HepG2 (cell line): ENCODE measurements around the gene KCNJ1. TPM values are rescaled to one million over a fixed set of nuclear protein-coding genes. Genes with fewer than 3 reads are reported as not detected.

Experiments used
- ATAC-seq: fragments of 200-7000 bp; cut with Tn5 transposase; 3 replicates; pipeline ENCODE4 v1.9.1; 2020; ENCODE audit warnings: mild to moderate bottlenecking, moderate library complexity
- BruUV-seq: library from RNA; stranded (reverse); fragments of 400-500 nt; replicated peaks from 2 replicates; lab custom pipeline; 2021; lab: Mats Ljungman, UMichigan
- CTCF ChIA-PET: fragments of 300-600 bp; formaldehyde crosslinking; extraction: SDS; loops from one replicate; lab custom pipeline; 2021; ENCODE audit warnings: low total read pairs, inconsistent platforms, low intra/inter-chr PET ratio; lab: Yijun Ruan, JAX
- POLR2A ChIA-PET: fragments of 350-600 bp; sonication (Branson Sonifier 250); formaldehyde crosslinking; loops from one replicate; lab custom pipeline; 2020; ENCODE audit warnings: antibody characterized with exemption, inconsistent platforms; lab: Yijun Ruan, JAX
- DNase-seq: peaks from one replicate; pipeline ENCODE4 v3.0.0-alpha.2; 2015; ENCODE audit warnings: low spot score
- FAIRE-seq: peaks from 3 replicates; lab custom pipeline; 2011; peaks lifted over from hg19 to GRCh38; lab: Jason Lieb, UNC
- H2AFZ ChIP-seq: one replicate; pipeline ENCODE4 v1.6.1; 2011; ENCODE audit warnings: low read length, inconsistent platforms
- H3K27ac ChIP-seq: fragments of 300-600 bp; 3 replicates; pipeline ENCODE4 v1.8.0; 2011; ENCODE audit warnings: mixed run types, mild to moderate bottlenecking, mixed read lengths, low read length, inconsistent platforms; ENCODE audit not compliant: insufficient read depth; ENCODE audit errors: extremely low read length
- H3K27me3 ChIP-seq, 2 experiments: fragments of 200-600 bp in 1 of 2; 2 replicates in 1 of 2; 3 replicates in 1 of 2; pipeline versions ENCODE4 v1.6.0 to v1.8.0; 2011; ENCODE audit warnings: low read length in 2 of 2, mild to moderate bottlenecking in 2 of 2, moderate library complexity in 2 of 2, inconsistent platforms in 1 of 2; ENCODE audit not compliant: insufficient read depth in 2 of 2, control insufficient read depth in 1 of 2
- H3K36me3 ChIP-seq, 2 experiments: fragments of 200-600 bp in 1 of 2; replicated peaks in 1 of 2; 2 replicates in 1 of 2; 3 replicates in 1 of 2; pipeline versions ENCODE4 v1.5.1 to v1.8.0; 2011; ENCODE audit warnings: low read length in 2 of 2, inconsistent platforms in 1 of 2; ENCODE audit not compliant: insufficient read depth in 2 of 2, control insufficient read depth in 1 of 2
- H3K4me1 ChIP-seq: 2 replicates; pipeline ENCODE4 v1.5.1; 2012; ENCODE audit warnings: low read length, inconsistent platforms; ENCODE audit not compliant: insufficient read depth
- H3K4me2 ChIP-seq: 2 replicates; pipeline ENCODE4 v1.6.0; 2011; ENCODE audit warnings: low read depth, low read length, inconsistent platforms
- H3K4me3 ChIP-seq, 3 experiments: fragments of 200-600 bp in 1 of 3; sonication (generic), shearing (Covaris generic) in 1 of 3; replicated peaks in 1 of 3; 2 replicates each; pipeline ENCODE4 v1.5.1; 2011 to 2016; ENCODE audit warnings: low read length in 3 of 3, inconsistent platforms in 2 of 3, low read depth in 2 of 3, mild to moderate bottlenecking in 2 of 3, control low read depth in 1 of 3, mixed read lengths in 1 of 3; ENCODE audit not compliant: insufficient read depth in 1 of 3
- H3K79me2 ChIP-seq: one replicate; pipeline ENCODE4 v1.6.1; 2011; ENCODE audit warnings: low read length, inconsistent platforms; ENCODE audit not compliant: insufficient read depth
- H3K9ac ChIP-seq: 2 replicates; pipeline ENCODE4 v1.6.0; 2011; ENCODE audit warnings: mild to moderate bottlenecking, low read depth, low read length, inconsistent platforms; ENCODE audit not compliant: insufficient read depth
- H3K9me3 ChIP-seq: 2 replicates; pipeline ENCODE4 v1.5.1; 2012; ENCODE audit warnings: mild to moderate bottlenecking, low read length
- H4K20me1 ChIP-seq: 2 replicates; pipeline ENCODE4 v1.6.0; 2011; ENCODE audit warnings: inconsistent platforms, mild to moderate bottlenecking, low read length, moderate library complexity; ENCODE audit not compliant: insufficient read depth
- GLI4 ChIP-seq: sonication (generic); formaldehyde crosslinking; IDR thresholded peaks from 2 replicates; pipeline ENCODE4 v1.5.1; 2020; ENCODE audit warnings: missing genetic modification reagents, mild to moderate bottlenecking, moderate library complexity, borderline replicate concordance
- RBFOX2 ChIP-seq: fragments of 200-400 bp; formaldehyde crosslinking; IDR thresholded peaks from 2 replicates; pipeline ENCODE4 v1.6.1; 2017; ENCODE audit warnings: low read depth, mild to moderate bottlenecking, low read length
- RFX1 ChIP-seq: fragments of 450-650 bp; IDR thresholded peaks from 2 replicates; pipeline ENCODE4 v1.6.1; 2017
- THRA ChIP-seq: sonication (generic); formaldehyde crosslinking; IDR thresholded peaks from 2 replicates; pipeline ENCODE4 v1.4.0; 2020; ENCODE audit warnings: missing genetic modification reagents, borderline replicate concordance
- ZBTB42 ChIP-seq: sonication (generic); formaldehyde crosslinking; IDR thresholded peaks from 2 replicates; pipeline ENCODE4 v1.5.0; 2020; ENCODE audit warnings: mild to moderate bottlenecking, missing genetic modification reagents
- ZKSCAN8 ChIP-seq: IDR thresholded peaks from 2 replicates; pipeline ENCODE4 v1.6.1; 2016; ENCODE audit warnings: borderline replicate concordance, missing genetic modification reagents, missing compliant biosample characterization
- ZNF205 ChIP-seq: IDR thresholded peaks from 2 replicates; pipeline ENCODE4 v1.6.1; 2018; ENCODE audit warnings: missing biosample characterization, missing genetic modification reagents
- ZNF407 ChIP-seq: sonication (generic); formaldehyde crosslinking; IDR thresholded peaks from one replicate; pipeline ENCODE4 v1.5.1; 2020; ENCODE audit warnings: mild to moderate bottlenecking, missing genetic modification reagents; ENCODE audit errors: not compliant biosample characterization
- ZNF512 ChIP-seq: sonication (generic); formaldehyde crosslinking; IDR thresholded peaks from 2 replicates; pipeline ENCODE4 v1.4.0; 2020; ENCODE audit warnings: mild to moderate bottlenecking, missing genetic modification reagents
- ZNF710 ChIP-seq: sonication (generic); formaldehyde crosslinking; IDR thresholded peaks from 2 replicates; pipeline ENCODE4 v1.5.0; 2020; ENCODE audit warnings: mild to moderate bottlenecking, missing genetic modification reagents, borderline replicate concordance
- ZNF746 ChIP-seq: sonication (generic); formaldehyde crosslinking; IDR thresholded peaks from 2 replicates; pipeline ENCODE4 v1.8.0; 2022; ENCODE audit warnings: mild to moderate bottlenecking, missing genetic modification reagents
- WGBS: methylation state at CpG from one replicate; pipeline ENCODE4 v1.1.6; 2017; ENCODE audit warnings: low lambda C conversion rate; 5-methylcytosine and 5-hydroxymethylcytosine counted together
- in situ Hi-C: cut with HindIII; loops from 2 replicates; pipeline ENCODE4 v1.10.0; 2017; ENCODE audit warnings: low pct_unique_long_range_greater_than_20kb; ENCODE audit not compliant: extremely low pct_ligation_motif_present
- intact Hi-C: fragments of 100-400 bp; cut with micrococcal nuclease; formaldehyde crosslinking; loops from one replicate; pipeline ENCODE4 v1.10.0; 2022; ENCODE audit not compliant: unreplicated experiment
- polyA plus RNA-seq, 8 experiments: library from polyadenylated mRNA; depleted of rRNA in 3 of 8; stranded (reverse) in 7 of 8; unstranded in 1 of 8; fragments of >200 nt; fragmentation: Illumina TruSeq in 4 of 8; extraction: Trizol in 4 of 8; gene quantifications; 2 replicates each; pipeline versions ENCODE4 v1.2.1 to v1.2.3, GENCODE V29; 2011 to 2016; ENCODE audit warnings: low read depth in 4 of 8, missing spikeins in 1 of 8, mixed read lengths in 1 of 8; ENCODE audit not compliant: insufficient read depth in 1 of 8
- total RNA-seq, 5 experiments: library from RNA; depleted of rRNA; stranded (reverse); fragments of >200 nt; fragmentation: Illumina TruSeq; extraction: Trizol; gene quantifications; 2 replicates each; pipeline ENCODE4 v1.2.3, GENCODE V29; 2016; ENCODE audit warnings: low read depth in 1 of 5

Gene KCNJ1
- total and polyA plus RNA-seq, 2 of the 13 experiments (the other 11 are each of a cell fraction or from before 2014, with no cell fraction given) = not detected

GRCh38 chr11:128821556-128821955, 45.5 kb downstream of the KCNJ1 start:
- ATAC-seq = no peak
- Histone ChIP-seq H2AFZ (no peak overlapping the region), H3K27ac (no peak overlapping the region), H3K9ac (no peak overlapping the region), H3K27me3 (peaks cover 2 to 21% of the 10 kb centered on the region in 2 experiments; a peak in 4 of 5 replicates), H3K4me2 (no peak overlapping the region), H3K9me3 (no peaks in the 10 kb centered on the region), H4K20me1 (no peaks in the 10 kb centered on the region), H3K79me2 (no peaks in the 10 kb centered on the region), H3K36me3 (no peaks in the 10 kb centered on the region), H3K4me1 (no peaks in the 10 kb centered on the region), H3K4me3 (no peak overlapping the region)
- ChIA-PET POLR2A (no interaction called here), CTCF (no interaction called here)
- no peak for FAIRE-seq
- in situ Hi-C loops = no loop called here
- WGBS = 3% methylated on average over 4 of the region's 4 CpGs
- no TSS peak for BruUV-seq
- DNase-seq = no peak
- intact Hi-C loops = no loop called here
- no peak for TF ChIP-seq GLI4 (CRISPR knock-in tag)
- no peak for TF ChIP-seq ZNF407
- no peak for TF ChIP-seq ZNF512 (CRISPR knock-in tag)
- TF ChIP-seq ZBTB42 (CRISPR knock-in tag) = no peak
- TF ChIP-seq ZNF746 = no peak
- TF ChIP-seq RFX1 = no peak
- no peak for TF ChIP-seq RBFOX2
- TF ChIP-seq ZNF205 (CRISPR knock-in tag) = no peak
- TF ChIP-seq THRA (CRISPR knock-in tag) = no peak
- TF ChIP-seq ZNF710 = no peak
- no peak for TF ChIP-seq ZKSCAN8 (CRISPR knock-in tag)
